Activated naive CD8-positive, alpha-beta T cell treated with anti-CD3 and anti-CD28 coated beads, Interleukin-2, amount 50 U/mL, for 16 hours (primary cell): ENCODE measurements around the gene NME5.
"Not testable (repeated sequence)": the region's sequence is repeated elsewhere in the genome, so short reads cannot be mapped to it uniquely, and the experiment has no call there.

ENCODE experiments used
- DNase-seq: peaks from one replicate; pipeline ENCODE4 v3.0.0-alpha.2; 2020; ENCODE audit warnings: low read depth, low spot score

NME5 gene

GRCh38 chr5:138078006-138078643 is 61.1 kb downstream of the NME5 start:
- no peak for DNase-seq

DNA sequence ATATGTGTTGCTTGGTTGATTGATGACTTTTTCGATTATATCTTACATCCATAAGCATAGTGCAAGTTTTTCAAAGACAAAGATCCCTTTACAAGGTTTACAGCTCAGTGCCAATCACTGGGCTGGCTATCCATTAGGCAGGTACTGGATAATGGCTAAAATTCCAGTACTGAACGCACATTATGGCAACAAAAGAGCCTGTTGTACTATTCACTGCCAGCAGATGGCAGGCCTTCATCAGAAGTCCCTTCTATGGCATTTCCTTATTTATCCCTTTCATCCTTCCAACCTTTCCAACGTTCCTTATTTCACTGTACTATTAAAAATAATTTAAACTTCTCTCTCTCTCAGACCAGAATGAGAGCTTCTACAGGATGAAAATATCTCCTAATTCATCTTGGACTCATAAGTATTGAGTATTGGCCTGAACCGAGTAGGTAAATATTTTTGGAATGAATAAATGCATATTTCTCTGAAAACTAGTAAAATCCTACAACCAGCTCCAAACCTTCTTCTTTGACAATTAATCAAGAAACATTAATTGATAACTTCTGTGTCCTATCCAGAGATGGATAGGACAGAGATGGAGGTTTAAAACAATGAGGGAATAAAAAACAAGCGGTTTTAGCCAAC is 62.0 kb downstream of the NME5 start:
- DNase-seq = no peak

DNA sequence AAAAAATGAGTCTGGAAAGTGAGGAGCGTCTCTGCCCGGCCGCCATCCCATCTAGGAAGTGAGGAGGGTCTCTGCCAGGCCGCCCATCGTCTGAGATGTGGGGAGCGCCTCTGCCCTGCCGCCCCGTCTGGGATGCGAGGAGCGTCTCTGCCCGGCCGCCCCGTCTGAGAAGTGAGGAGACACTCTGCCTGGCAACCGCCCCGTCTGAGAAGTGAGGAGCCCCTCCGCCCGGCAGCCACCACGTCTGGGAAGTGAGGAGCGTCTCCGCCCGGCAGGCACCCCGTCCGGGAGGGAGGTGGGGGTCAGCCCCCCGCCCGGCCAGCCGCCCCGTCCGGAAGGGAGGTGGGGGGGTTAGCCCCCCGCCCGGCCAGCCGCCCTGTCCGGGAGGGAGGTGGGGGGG is 69.2 kb downstream of the NME5 start:
- DNase-seq = not testable (repeated sequence)

- DNase-seq = peak; percentile 46
Observed at GRCh38 chr5:138068742-138069600, 70.3 kb downstream of the NME5 start.

DNA sequence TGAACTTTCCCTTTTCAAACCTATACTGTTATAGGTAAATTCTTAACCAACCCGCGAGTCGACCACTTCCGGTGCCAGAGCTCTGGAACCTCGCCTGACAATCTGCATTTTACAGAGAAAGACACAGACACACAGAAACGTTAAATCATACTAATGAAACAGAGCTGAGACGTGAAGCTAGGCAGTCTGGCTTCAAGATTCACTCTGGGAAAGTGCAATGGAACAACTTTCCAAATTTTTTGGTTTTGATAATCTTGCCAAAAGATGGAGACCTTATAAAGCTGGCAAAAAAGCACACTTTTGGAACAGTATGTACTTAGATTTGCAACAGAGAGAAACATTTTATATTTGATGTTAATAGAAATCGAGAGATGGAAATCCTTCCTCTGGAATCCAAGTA is 71.3 kb downstream of the NME5 start:
- DNase-seq = no peak
